K562 (cell line): ENCODE data around the gene CELSR3. TPM values are rescaled to one million over a fixed set of nuclear protein-coding genes. Genes with fewer than 3 reads are reported as not detected.
A peak's percentile ranks its signal among the peaks of the same experiment; 100 is the strongest.

Source experiments
- ATAC-seq: fragments of 200-7000 bp; cut with Tn5 transposase; 3 replicates; pipeline ENCODE4 v1.9.1; 2020; ENCODE audit warnings: moderate library complexity
- BruUV-seq: library from RNA; stranded (reverse); fragments of 400-500 nt; replicated peaks from 2 replicates; lab custom pipeline; 2021; lab: Mats Ljungman, UMichigan
- CTCF ChIA-PET: fragments of 300-600 bp; formaldehyde crosslinking; extraction: SDS; loops from one replicate; lab custom pipeline; 2021; ENCODE audit warnings: low intra/inter-chr PET ratio; lab: Yijun Ruan, JAX
- POLR2A ChIA-PET: fragments of 300-600, 350-650 bp; sonication (Branson Sonifier 250); formaldehyde crosslinking; extraction: SDS; loops from one replicate; lab custom pipeline; 2021; ENCODE audit warnings: antibody characterized with exemption, inconsistent platforms; lab: Yijun Ruan, JAX
- DNase-seq, 4 experiments: peaks; one replicate each; pipeline versions ENCODE4 v3.0.0 to v3.0.0-alpha.2; 2011 to 2018; ENCODE audit warnings: low spot score in 3 of 4, mixed read lengths in 3 of 4; ENCODE audit errors: extremely low read depth in 1 of 4
- FAIRE-seq: peaks from 2 replicates; lab custom pipeline; 2011; peaks lifted over from hg19 to GRCh38; lab: Jason Lieb, UNC
- H2AFZ ChIP-seq: 2 replicates; pipeline ENCODE4 v1.6.0; 2011; ENCODE audit warnings: low read depth, low read length, control low read depth, inconsistent platforms
- H3K27ac ChIP-seq: fragments of 200-600 bp; 3 replicates; pipeline ENCODE4 v1.8.0; 2011; ENCODE audit warnings: low read depth, mild to moderate bottlenecking, control low read depth, inconsistent platforms, low read length, moderate library complexity, mixed read lengths; ENCODE audit errors: extremely low read depth
- H3K27me3 ChIP-seq, 2 experiments: fragments of 300-600 bp in 1 of 2; 2 replicates in 1 of 2; 3 replicates in 1 of 2; pipeline versions ENCODE4 v1.6.0 to v1.8.0; 2011; ENCODE audit warnings: inconsistent platforms in 2 of 2, low read length in 2 of 2, mild to moderate bottlenecking in 1 of 2, mixed read lengths in 1 of 2, moderate library complexity in 1 of 2; ENCODE audit not compliant: control insufficient read depth in 2 of 2, insufficient read depth in 2 of 2
- H3K36me3 ChIP-seq: fragments of 300-600 bp; 3 replicates; pipeline ENCODE4 v1.8.0; 2011; ENCODE audit warnings: mild to moderate bottlenecking, low read length, inconsistent platforms; ENCODE audit not compliant: control insufficient read depth, insufficient read depth
- H3K4me1 ChIP-seq, 2 experiments: fragments of 200-600 bp in 1 of 2; replicated peaks in 1 of 2; 2 replicates in 1 of 2; 3 replicates in 1 of 2; pipeline versions ENCODE4 v1.5.1 to v1.8.0; 2011; ENCODE audit warnings: inconsistent platforms in 2 of 2, low read length in 2 of 2, mild to moderate bottlenecking in 1 of 2, mixed read lengths in 1 of 2, moderate library complexity in 1 of 2; ENCODE audit not compliant: control insufficient read depth in 2 of 2, insufficient read depth in 2 of 2
- H3K4me2 ChIP-seq: 2 replicates; pipeline ENCODE4 v1.6.1; 2011; ENCODE audit warnings: low read length, control low read depth, inconsistent platforms, mixed read lengths; ENCODE audit not compliant: insufficient read depth
- H3K4me3 ChIP-seq: fragments of 200-600 bp; sonication (generic), shearing (Covaris generic); 2 replicates; pipeline ENCODE4 v1.5.1; 2016; ENCODE audit warnings: control low read depth, inconsistent platforms
- H3K79me2 ChIP-seq: fragments of 200-600 bp; 3 replicates; pipeline ENCODE4 v1.8.0; 2011; ENCODE audit warnings: low read length, inconsistent platforms; ENCODE audit not compliant: control insufficient read depth, insufficient read depth
- H3K9ac ChIP-seq, 2 experiments: 2 replicates each; pipeline versions ENCODE4 v1.6.0 to v1.6.1; 2011; ENCODE audit warnings: low read depth in 2 of 2, low read length in 2 of 2, control low read depth in 1 of 2, inconsistent platforms in 1 of 2, mild to moderate bottlenecking in 1 of 2, mixed read lengths in 1 of 2; ENCODE audit not compliant: insufficient read depth in 1 of 2
- H3K9me1 ChIP-seq: one replicate; pipeline ENCODE4 v1.6.0; 2011; ENCODE audit warnings: inconsistent platforms, mild to moderate bottlenecking, low read length, moderate library complexity; ENCODE audit not compliant: control insufficient read depth, insufficient read depth
- H3K9me3 ChIP-seq: replicated peaks from 2 replicates; pipeline ENCODE4 v1.5.1; 2011; ENCODE audit warnings: low read depth, low read length, inconsistent platforms; ENCODE audit not compliant: control insufficient read depth, insufficient read depth
- H4K20me1 ChIP-seq: replicated peaks from 2 replicates; pipeline ENCODE4 v1.6.1; 2011; ENCODE audit warnings: low read length, inconsistent platforms, mixed read lengths; ENCODE audit not compliant: control insufficient read depth, insufficient read depth
- ATF7 ChIP-seq: fragments of 450-650 bp; IDR thresholded peaks from 2 replicates; pipeline ENCODE4 v1.7.1; 2014; ENCODE audit warnings: mild to moderate bottlenecking, moderate library complexity
- BRD9 ChIP-seq: fragments of 450-650 bp; IDR thresholded peaks from 2 replicates; pipeline ENCODE4 v1.6.1; 2018; ENCODE audit warnings: low read depth; ENCODE audit not compliant: partially characterized antibody
- CBFA2T3 ChIP-seq: fragments of 450-650 bp; IDR thresholded peaks from 2 replicates; pipeline ENCODE4 v1.6.1; 2017
- CXXC5 ChIP-seq: fragments of 250-450 bp; sonication (Bioruptor Pico); IDR thresholded peaks from 2 replicates; pipeline ENCODE4 v1.8.0; 2022; ENCODE audit warnings: inconsistent platforms, mild to moderate bottlenecking, moderate library complexity
- DEAF1 ChIP-seq: fragments of 450-650 bp; formaldehyde crosslinking; IDR thresholded peaks from 2 replicates; pipeline ENCODE4 v1.4.0; 2020; ENCODE audit warnings: mild to moderate bottlenecking, moderate library complexity
- E2F8 ChIP-seq: fragments of 450-650 bp; IDR thresholded peaks from 2 replicates; pipeline ENCODE4 v1.7.1; 2018; ENCODE audit warnings: mild to moderate bottlenecking, low read depth; ENCODE audit not compliant: partially characterized antibody
- EP400 ChIP-seq: fragments of 450-650 bp; IDR thresholded peaks from 2 replicates; pipeline ENCODE4 v1.6.1; 2017; ENCODE audit warnings: antibody characterized with exemption, mild to moderate bottlenecking, moderate library complexity
- JUNB ChIP-seq: fragments of 450-650 bp; formaldehyde crosslinking; conservative IDR thresholded peaks from 2 replicates; pipeline ENCODE4 v1.4.0; 2020; ENCODE audit warnings: mild to moderate bottlenecking
- NCOA1 ChIP-seq: fragments of 450-650 bp; IDR thresholded peaks from 2 replicates; pipeline ENCODE4 v1.6.1; 2016; ENCODE audit warnings: low read depth
- NFE2 ChIP-seq: IDR thresholded peaks from 2 replicates; pipeline ENCODE4 v1.6.1; 2014; ENCODE audit warnings: antibody characterized with exemption, low read depth
- NR3C1 ChIP-seq: sonication (generic); formaldehyde crosslinking; IDR thresholded peaks from 2 replicates; pipeline ENCODE4 v1.8.1; 2022; ENCODE audit warnings: missing genetic modification reagents
- POLR2A ChIP-seq: fragments of 450-650 bp; conservative IDR thresholded peaks from 2 replicates; pipeline ENCODE4 v1.6.1; 2016
- PPARD ChIP-seq: fragments of 250-450 bp; sonication (Bioruptor Pico); IDR thresholded peaks from 2 replicates; pipeline ENCODE4 v1.8.0; 2022; ENCODE audit warnings: inconsistent platforms, mild to moderate bottlenecking, moderate library complexity
- YBX1 ChIP-seq: fragments of 450-650 bp; IDR thresholded peaks from 2 replicates; pipeline ENCODE4 v1.7.1; 2016; ENCODE audit warnings: mild to moderate bottlenecking
- ZNF143 ChIP-seq: sonication (generic); formaldehyde crosslinking; IDR thresholded peaks from 2 replicates; pipeline ENCODE4 v1.9.0; 2022; ENCODE audit warnings: mild to moderate bottlenecking, missing genetic modification reagents
- ZNF830 ChIP-seq: fragments of 250-450 bp; sonication (Bioruptor Pico); IDR thresholded peaks from 2 replicates; pipeline ENCODE4 v1.5.0; 2021; ENCODE audit warnings: mild to moderate bottlenecking
- WGBS: fragments of 100-300 bp; shearing (Covaris generic); methylation state at CpG from one replicate; pipeline ENCODE4 v1.1.6; 2016; ENCODE audit warnings: low coverage, mixed read lengths; ENCODE audit not compliant: insufficient coverage; ENCODE audit errors: missing lambda C conversion rate; 5-methylcytosine and 5-hydroxymethylcytosine counted together
- in situ Hi-C: fragments of 300-500 bp; cut with MboI; formaldehyde crosslinking; loops from 4 replicates; pipeline ENCODE4 v1.15.0; 2018; ENCODE audit warnings: inconsistent platforms, mixed read lengths
- intact Hi-C: fragments of 100-400 bp; cut with micrococcal nuclease; formaldehyde crosslinking; loops from 2 replicates; pipeline ENCODE4 v1.14.2; 2022
- polyA plus RNA-seq, 8 experiments: library from polyadenylated mRNA; depleted of rRNA in 4 of 8; stranded (reverse) in 5 of 8; unstranded in 3 of 8; fragments of >200 nt; fragmentation: Nextera tagmentation in 2 of 8; fragmentation: Illumina TruSeq in 1 of 8; extraction: Ambion mirVana in 2 of 8; extraction: Trizol in 1 of 8; gene quantifications; 2 replicates each; pipeline versions ENCODE4 v1.2.1 to v1.2.3, GENCODE V29; 2011 to 2014; ENCODE audit warnings: inconsistent platforms in 1 of 8, missing spikeins in 1 of 8
- total RNA-seq, 7 experiments: library from RNA; depleted of rRNA in 6 of 7; stranded (reverse); fragments of >200 nt in 6 of 7; fragmentation: Illumina TruSeq in 2 of 7; extraction: Trizol in 2 of 7; gene quantifications; 2 replicates each; pipeline versions ENCODE4 v1.2.1 to v1.2.3, GENCODE V29; 2011 to 2021; ENCODE audit warnings: low replicate concordance in 1 of 7

The CELSR3 gene
- total and polyA plus RNA-seq, 9 of the 15 experiments (the other 6 are each of a cell fraction or from before 2014, with no cell fraction given): 0.10 to 2.7 (median 0.76) TPM

GRCh38 chr3:48651771-48652170, 10.9 kb downstream of the CELSR3 start:
- BruUV-seq: no TSS peak
- H3K27me3 ChIP-seq: no peaks in the 10 kb centered on the region
- H3K4me2 ChIP-seq: no peak overlapping the region
- ATAC-seq (no peak), FAIRE-seq (no peak), DNase-seq (no peak)
- H3K79me2 ChIP-seq: no peaks in the 10 kb centered on the region
- ChIA-PET POLR2A (interaction anchor here (1.2 to 1.3 kb wide), 2 partner anchors 10 to 17 kb away, joined by 5 to 6 read pairs; partner anchors contain the start of gene SLC26A6), CTCF (no interaction called here)
- no peaks in the 10 kb centered on the region for H4K20me1 ChIP-seq
- peaks cover 0 to 20% of the 10 kb centered on the region in 2 experiments; a peak in 2 of 5 replicates for H3K4me1 ChIP-seq
- peak overlapping the region in 1 of 2 experiments; percentile 31; a peak in 1 of 4 replicates for H3K9ac ChIP-seq
- WGBS: 29% methylated on average over 9 of the region's 11 CpGs
- TF ChIP-seq E2F8 (no peak), CXXC5 (CRISPR knock-in tag) (no peak), YBX1 (no peak), EP400 (no peak), NFE2 (no peak), ATF7 (no peak), BRD9 (no peak), PPARD (CRISPR knock-in tag) (no peak), JUNB (CRISPR knock-in tag) (no peak), CBFA2T3 (no peak), POLR2A (no peak), ZNF830 (CRISPR knock-in tag) (no peak), NCOA1 (no peak), ZNF143 (CRISPR knock-in tag) (no peak), NR3C1 (CRISPR knock-in tag) (no peak), DEAF1 (no peak)
- no peak overlapping the region for H2AFZ ChIP-seq
- intact Hi-C loops: no loop called here
- no peak overlapping the region for H3K4me3 ChIP-seq
- H3K27ac ChIP-seq: no peak overlapping the region
- in situ Hi-C loops: no loop called here
- no peaks in the 10 kb centered on the region for H3K36me3 ChIP-seq
- H3K9me1 ChIP-seq: no peaks in the 10 kb centered on the region
- H3K9me3 ChIP-seq: no peaks in the 10 kb centered on the region
